PC-9 (cell line): ENCODE results near the gene BRSK2.

Source experiments
- CTCF ChIP-seq: fragments of 200-600 bp; sonication (generic); conservative IDR thresholded peaks from 2 replicates; pipeline ENCODE4 v1.6.1; 2017; ENCODE audit warnings: mixed run types, antibody characterized with exemption, mild to moderate bottlenecking, moderate library complexity
- EZH2 ChIP-seq: fragments of 200-600 bp; sonication (generic); IDR thresholded peaks from 2 replicates; pipeline ENCODE4 v1.8.0; 2017; ENCODE audit warnings: antibody characterized with exemption, low read depth

GRCh38 chr11:1481861-1482441 lies 92.2 kb downstream of the BRSK2 start:
- no peak for TF ChIP-seq CTCF
- no peak for TF ChIP-seq EZH2
